SIG-M5 (cell line): ENCODE results near the gene KASH5.
"Not testable (repeated sequence)": the region's sequence is repeated elsewhere in the genome, so short reads cannot be mapped to it uniquely, and the experiment has no call there.

Experiments used
- DNase-seq: peaks from one replicate; lab custom pipeline; 2025; lab: John Stamatoyannopoulos, UW

Gene KASH5

DNA sequence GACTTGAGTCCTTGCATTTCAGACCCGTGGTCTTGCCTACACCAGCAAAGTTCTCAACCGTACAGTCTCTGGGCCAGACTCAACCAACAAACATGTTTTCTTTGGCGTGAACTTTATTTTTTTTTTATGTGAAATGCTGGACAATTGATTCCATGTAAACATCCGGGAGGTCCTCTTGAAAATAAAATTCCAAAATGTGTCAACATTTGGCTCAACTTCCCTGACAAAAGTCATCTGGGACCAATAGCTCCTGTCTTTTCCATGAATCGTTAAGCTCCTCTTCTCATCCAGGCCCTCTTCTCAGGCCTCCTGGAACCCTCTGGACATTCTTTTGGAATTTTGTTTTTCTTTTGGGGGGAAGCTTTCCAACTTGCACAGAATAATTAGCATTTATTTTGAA lies 67.7 kb downstream of the KASH5 start:
- DNase-seq = no peak

DNA sequence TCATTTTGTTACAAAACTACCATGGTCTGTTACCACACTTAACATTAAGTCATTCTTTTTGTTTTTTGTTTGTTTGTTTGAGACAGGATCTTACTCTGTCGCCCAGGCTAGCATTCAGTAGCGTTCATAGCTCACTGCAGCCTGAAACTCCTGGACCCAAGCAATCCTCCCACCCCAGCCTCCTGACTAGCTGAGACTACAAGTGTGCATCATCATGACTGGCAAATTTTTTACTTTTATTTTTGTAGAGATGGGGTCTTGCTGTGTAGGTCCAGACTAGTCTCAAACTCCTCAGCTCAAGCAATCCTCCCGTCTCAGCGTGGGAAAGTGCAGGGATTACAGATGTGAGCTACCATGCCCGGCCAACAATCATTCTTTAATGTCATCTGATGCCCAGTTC lies 68.3 kb downstream of the KASH5 start:
- DNase-seq = no peak

- no peak for DNase-seq
Observed at GRCh38 chr19:49458567-49458903, 70.5 kb downstream of the KASH5 start.

GRCh38 chr19:49459388-49459787 lies 71.3 kb downstream of the KASH5 start:
- no peak for DNase-seq

DNA sequence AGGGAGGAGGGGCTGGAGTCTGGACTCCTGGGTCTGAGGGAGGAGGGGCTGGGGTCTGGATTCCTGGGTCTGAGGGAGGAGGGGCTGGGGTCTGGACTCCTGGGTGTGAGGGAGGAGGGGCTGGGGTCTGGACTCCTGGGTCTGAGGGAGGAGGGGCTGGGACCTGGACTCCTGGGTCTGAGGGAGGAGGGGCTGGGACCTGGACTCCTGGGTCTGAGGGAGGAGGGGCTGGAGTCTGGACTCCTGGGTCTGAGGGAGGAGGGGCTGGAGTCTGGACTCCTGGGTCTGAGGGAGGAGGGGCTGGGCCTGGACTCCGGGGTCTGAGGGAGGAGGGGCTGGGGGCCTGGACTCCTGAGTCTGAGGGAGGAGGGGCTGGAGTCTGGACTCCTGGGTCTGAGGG lies 73.1 kb downstream of the KASH5 start:
- not testable (repeated sequence) for DNase-seq

GRCh38 chr19:49461656-49462055 lies 73.6 kb downstream of the KASH5 start:
- no peak for DNase-seq

- DNase-seq = no peak
Observed at GRCh38 chr19:49462492-49462891, 74.4 kb downstream of the KASH5 start.

DNA sequence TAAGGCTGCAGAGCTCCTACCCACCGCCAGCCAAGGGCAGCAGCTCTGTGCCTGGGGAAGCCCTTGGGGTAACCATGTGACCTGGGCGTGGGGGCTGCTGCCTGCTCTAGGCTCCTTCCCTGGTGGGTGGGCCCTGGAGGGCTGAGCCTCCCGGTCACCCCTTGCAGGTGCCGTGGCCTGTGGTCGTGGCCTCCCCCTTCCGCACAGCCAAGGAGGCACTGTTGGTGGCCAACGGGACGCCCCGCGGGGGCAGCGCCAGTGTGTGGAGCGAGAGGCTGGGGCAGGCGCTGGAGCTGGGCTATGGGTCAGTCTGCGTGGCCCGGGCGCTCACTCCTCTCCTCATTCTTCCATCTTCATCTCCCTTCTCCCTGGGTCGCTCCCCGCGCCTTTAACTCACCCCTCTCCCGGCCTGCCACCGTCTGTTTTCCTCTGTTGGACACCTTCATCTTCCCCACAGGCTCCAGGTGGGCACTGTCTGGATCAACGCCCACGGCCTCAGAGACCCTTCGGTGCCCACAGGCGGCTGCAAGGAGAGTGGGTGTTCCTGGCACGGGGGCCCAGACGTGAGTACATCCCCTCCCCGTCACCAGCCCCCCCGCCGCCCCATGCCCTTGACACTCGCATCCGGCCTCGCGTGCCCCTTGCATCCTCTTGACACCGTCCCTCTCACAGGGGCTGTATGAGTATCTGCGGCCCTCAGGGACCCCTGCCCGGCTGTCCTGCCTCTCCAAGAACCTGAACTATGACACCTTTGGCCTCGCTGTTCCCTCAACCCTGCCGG lies 76.1 kb downstream of the KASH5 start:
- DNase-seq = no peak

GRCh38 chr19:49465371-49465770 lies 77.3 kb downstream of the KASH5 start:
- no peak for DNase-seq
